OCI-LY7 (cell line): ENCODE results near the gene OR6B1. TPM values are rescaled to one million over a fixed set of nuclear protein-coding genes. Genes with fewer than 3 reads are reported as not detected.

Source experiments
- BruUV-seq: library from RNA; stranded (reverse); fragments of 400-500 nt; replicated peaks from 2 replicates; lab custom pipeline; 2021; lab: Mats Ljungman, UMichigan
- CTCF ChIA-PET: fragments of 300-600 bp; sonication (Branson Sonifier 250); formaldehyde crosslinking; loops from one replicate; lab custom pipeline; 2022; ENCODE audit warnings: antibody characterized with exemption; ENCODE audit not compliant: unreplicated experiment; lab: Charles Lee
- POLR2A ChIA-PET: fragments of 300-600 bp; sonication (Branson Sonifier 250); formaldehyde crosslinking; loops from one replicate; lab custom pipeline; 2022; ENCODE audit warnings: antibody characterized with exemption; lab: Charles Lee
- DNase-seq: peaks from one replicate; pipeline ENCODE4 v3.0.0-alpha.2; 2015; ENCODE audit warnings: low spot score
- H2AFZ ChIP-seq: fragments of 200-600 bp; sonication (generic), shearing (Covaris generic); 2 replicates; pipeline ENCODE4 v1.6.1; 2014; ENCODE audit warnings: mild to moderate bottlenecking, antibody characterized with exemption, low read length, moderate library complexity
- H3K27ac ChIP-seq: fragments of 200-600 bp; sonication (generic); 2 replicates; pipeline ENCODE4 v1.5.1; 2014; ENCODE audit warnings: mixed run types, low read depth, mild to moderate bottlenecking, moderate library complexity, low read length, inconsistent platforms; ENCODE audit not compliant: poor library complexity, severe bottlenecking
- H3K36me3 ChIP-seq: fragments of 200-600 bp; sonication (generic); 2 replicates; pipeline ENCODE4 v1.6.1; 2014; ENCODE audit warnings: mild to moderate bottlenecking, antibody characterized with exemption, low read length, moderate library complexity, mixed read lengths; ENCODE audit not compliant: insufficient read depth
- H3K4me1 ChIP-seq: fragments of 200-600 bp; sonication (generic); 2 replicates; pipeline ENCODE4 v1.5.1; 2014; ENCODE audit warnings: mild to moderate bottlenecking, low read length; ENCODE audit not compliant: insufficient read depth, poor library complexity, severe bottlenecking
- H3K4me2 ChIP-seq: fragments of 200-600 bp; sonication (generic); 2 replicates; pipeline ENCODE4 v1.6.1; 2014; ENCODE audit warnings: mild to moderate bottlenecking, low read length
- H3K4me3 ChIP-seq: fragments of 200-600 bp; sonication (generic); 2 replicates; pipeline ENCODE4 v1.5.1; 2014; ENCODE audit warnings: mild to moderate bottlenecking, low read depth, low read length; ENCODE audit not compliant: poor library complexity, severe bottlenecking
- H3K79me2 ChIP-seq: fragments of 200-600 bp; sonication (generic); 2 replicates; pipeline ENCODE4 v1.6.1; 2016; ENCODE audit warnings: low read depth, mild to moderate bottlenecking, low read length, moderate library complexity, mixed read lengths; ENCODE audit not compliant: insufficient read depth
- H3K9me2 ChIP-seq: fragments of 200-600 bp; sonication (generic); 2 replicates; pipeline ENCODE4 v1.6.1; 2016; ENCODE audit warnings: mild to moderate bottlenecking, low read length, mixed read lengths; ENCODE audit not compliant: insufficient read depth
- H3K9me3 ChIP-seq: fragments of 200-600 bp; sonication (generic); 2 replicates; pipeline ENCODE4 v1.6.1; 2014; ENCODE audit warnings: mild to moderate bottlenecking, mixed run types, low read length, mixed read lengths
- H4K20me1 ChIP-seq: fragments of 200-600 bp; sonication (generic); 2 replicates; pipeline ENCODE4 v1.6.1; 2014; ENCODE audit warnings: mild to moderate bottlenecking, antibody characterized with exemption, low read length, moderate library complexity, mixed read lengths; ENCODE audit not compliant: insufficient read depth
- CTCF ChIP-seq: fragments of 200-600 bp; sonication (generic); conservative IDR thresholded peaks from 2 replicates; pipeline ENCODE4 v1.5.1; 2014; ENCODE audit warnings: mild to moderate bottlenecking, antibody characterized with exemption, low read length, moderate library complexity, mixed read lengths
- EZH2phosphoT487 ChIP-seq: fragments of 200-600 bp; sonication (generic); IDR thresholded peaks from 2 replicates; pipeline ENCODE4 v1.6.1; 2018; ENCODE audit warnings: low read depth, borderline replicate concordance, mild to moderate bottlenecking, mixed run types, antibody characterized with exemption, low read length, moderate library complexity, mixed read lengths
- intact Hi-C: fragments of 100-400 bp; cut with micrococcal nuclease; formaldehyde crosslinking; loops from one replicate; pipeline ENCODE4 v1.10.0; 2022; ENCODE audit not compliant: unreplicated experiment
- total RNA-seq, 2 experiments: library from RNA; depleted of rRNA in 1 of 2; stranded (reverse); fragments of >200 nt in 1 of 2; shearing (Covaris generic) in 1 of 2; gene quantifications; 2 replicates each; pipeline ENCODE4 v1.2.3, GENCODE V29; 2014 to 2022

Gene OR6B1
- total RNA-seq, 2 experiments from 2014 or later = not detected

- H3K36me3 ChIP-seq = no peaks in the 10 kb centered on the region
- H2AFZ ChIP-seq = no peak overlapping the region
- H4K20me1 ChIP-seq = no peaks in the 10 kb centered on the region
- ChIA-PET POLR2A (interaction anchor here (0.9 to 1.1 kb wide), 3 partner anchors 9 to 59 kb away, joined by 3 read pairs; no protein-coding TSS in a partner anchor), CTCF (no interaction called here)
- no peaks in the 10 kb centered on the region for H3K9me2 ChIP-seq
- BruUV-seq = no TSS peak
- no peaks in the 10 kb centered on the region for H3K4me1 ChIP-seq
- no peaks in the 10 kb centered on the region for H3K9me3 ChIP-seq
- TF ChIP-seq CTCF = no peak
- no peak for TF ChIP-seq EZH2phosphoT487
- no peak overlapping the region for H3K4me3 ChIP-seq
- H3K27ac ChIP-seq = no peak overlapping the region
- intact Hi-C loops = no loop called here
- H3K79me2 ChIP-seq = no peaks in the 10 kb centered on the region
- H3K4me2 ChIP-seq = no peak overlapping the region
- no peak for DNase-seq
Measured at GRCh38 chr7:144011458-144012230, 11.5 kb downstream of the OR6B1 start.

GRCh38 chr7:144018065-144018464, 17.9 kb downstream of the OR6B1 start:
- BruUV-seq = no TSS peak
- intact Hi-C loops = no loop called here

More at GRCh38 chr7:144018065-144018464, 17.9 kb downstream of the OR6B1 start:
- no peaks in the 10 kb centered on the region for H3K4me1 ChIP-seq
- no peaks in the 10 kb centered on the region for H3K9me2 ChIP-seq
- no peak overlapping the region for H3K4me3 ChIP-seq
- H4K20me1 ChIP-seq = no peaks in the 10 kb centered on the region
- no peak overlapping the region for H2AFZ ChIP-seq
- no peak for TF ChIP-seq CTCF
- no peak for TF ChIP-seq EZH2phosphoT487
- ChIA-PET POLR2A (no interaction called here), CTCF (no interaction called here)
- no peaks in the 10 kb centered on the region for H3K9me3 ChIP-seq
- H3K36me3 ChIP-seq = no peaks in the 10 kb centered on the region
- H3K79me2 ChIP-seq = no peaks in the 10 kb centered on the region
- no peak overlapping the region for H3K4me2 ChIP-seq
- DNase-seq = no peak
- no peak overlapping the region for H3K27ac ChIP-seq
